WTC11 (cell line): ENCODE results near the gene FGFR3. TPM values are rescaled to one million over a fixed set of nuclear protein-coding genes. Genes with fewer than 3 reads are reported as not detected.

Experiments used
- ATAC-seq: fragments of 200-7000 bp; cut with Tn5 transposase; 2 replicates; pipeline ENCODE4 v1.10.0; 2021; ENCODE audit warnings: mild to moderate bottlenecking, moderate library complexity
- CTCF ChIA-PET: fragments of 300-600 bp; sonication (Branson Sonifier 250); formaldehyde crosslinking; loops from one replicate; lab custom pipeline; 2021; ENCODE audit warnings: antibody characterized with exemption; lab: Charles Lee
- POLR2A ChIA-PET: fragments of 350-600 bp; sonication (Branson Sonifier 250); formaldehyde crosslinking; loops from one replicate; lab custom pipeline; 2021; ENCODE audit warnings: antibody characterized with exemption; lab: Charles Lee
- DNase-seq: peaks from one replicate; pipeline ENCODE4 v3.0.0; 2021; ENCODE audit warnings: low spot score
- H3K27ac Mint-ChIP-seq: 2 replicates; pipeline ENCODE4 v1.8.0; 2021; ENCODE audit warnings: mixed read lengths
- H3K27me3 Mint-ChIP-seq: 2 replicates; pipeline ENCODE4 v1.8.0; 2021; ENCODE audit warnings: low read depth, mild to moderate bottlenecking, moderate library complexity, mixed read lengths
- H3K36me3 Mint-ChIP-seq: 2 replicates; pipeline ENCODE4 v1.8.0; 2021; ENCODE audit warnings: mixed read lengths
- H3K4me1 Mint-ChIP-seq: 2 replicates; pipeline ENCODE4 v1.8.0; 2022; ENCODE audit warnings: mixed read lengths
- H3K4me3 Mint-ChIP-seq: 2 replicates; pipeline ENCODE4 v1.8.0; 2021; ENCODE audit warnings: mild to moderate bottlenecking, moderate library complexity, mixed read lengths
- H3K9me3 Mint-ChIP-seq: 2 replicates; pipeline ENCODE4 v1.8.0; 2021; ENCODE audit warnings: mixed read lengths
- ATF3 ChIP-seq: sonication (generic); formaldehyde crosslinking; conservative IDR thresholded peaks from 2 replicates; pipeline ENCODE4 v1.8.1; 2022; ENCODE audit warnings: mild to moderate bottlenecking, missing genetic modification reagents
- CREB1 ChIP-seq: sonication (generic); formaldehyde crosslinking; IDR thresholded peaks from 2 replicates; pipeline ENCODE4 v1.8.0; 2023; ENCODE audit warnings: mild to moderate bottlenecking, missing genetic modification reagents
- CTCF ChIP-seq: fragments of 200-600 bp; IDR thresholded peaks from 2 replicates; pipeline ENCODE4 v1.8.0; 2022; ENCODE audit warnings: antibody characterized with exemption
- ERG ChIP-seq: fragments of 250-450 bp; sonication (Bioruptor Pico); IDR thresholded peaks from 2 replicates; pipeline ENCODE4 v1.8.0; 2021; ENCODE audit warnings: mild to moderate bottlenecking
- ESRRA ChIP-seq: sonication (generic); formaldehyde crosslinking; IDR thresholded peaks from 2 replicates; pipeline ENCODE4 v1.8.1; 2022; ENCODE audit warnings: mild to moderate bottlenecking, missing genetic modification reagents, borderline replicate concordance
- GTF2I ChIP-seq: fragments of 250-450 bp; sonication (Bioruptor Pico); conservative IDR thresholded peaks from 2 replicates; pipeline ENCODE4 v1.4.0; 2021; ENCODE audit warnings: mild to moderate bottlenecking
- JUN ChIP-seq: sonication (generic); formaldehyde crosslinking; IDR thresholded peaks from 2 replicates; pipeline ENCODE4 v1.8.0; 2023; ENCODE audit warnings: mild to moderate bottlenecking, missing genetic modification reagents
- PRDM15 ChIP-seq: sonication (generic); formaldehyde crosslinking; IDR thresholded peaks from 2 replicates; pipeline ENCODE4 v1.8.0; 2022; ENCODE audit warnings: missing genetic modification reagents
- SMAD4 ChIP-seq: sonication (generic); formaldehyde crosslinking; IDR thresholded peaks from 2 replicates; pipeline ENCODE4 v1.8.0; 2022; ENCODE audit warnings: mild to moderate bottlenecking, missing genetic modification reagents
- TEAD1 ChIP-seq: sonication (generic); formaldehyde crosslinking; IDR thresholded peaks from 2 replicates; pipeline ENCODE4 v1.8.0; 2022; ENCODE audit warnings: mild to moderate bottlenecking, missing genetic modification reagents
- ZNF121 ChIP-seq: sonication (generic); formaldehyde crosslinking; IDR thresholded peaks from 2 replicates; pipeline ENCODE4 v1.8.0; 2023; ENCODE audit warnings: missing genetic modification reagents
- ZNF232 ChIP-seq: sonication (generic); formaldehyde crosslinking; IDR thresholded peaks from 2 replicates; pipeline ENCODE4 v1.8.0; 2022; ENCODE audit warnings: mild to moderate bottlenecking, missing genetic modification reagents
- ZNF317 ChIP-seq: sonication (generic); formaldehyde crosslinking; IDR thresholded peaks from 2 replicates; pipeline ENCODE4 v1.8.1; 2023; ENCODE audit warnings: low read depth, mild to moderate bottlenecking, moderate library complexity, missing genetic modification reagents, borderline replicate concordance
- ZSCAN18 ChIP-seq: fragments of 250-450 bp; sonication (Bioruptor Pico); IDR thresholded peaks from 2 replicates; pipeline ENCODE4 v2.1.2; 2022; ENCODE audit warnings: mild to moderate bottlenecking, moderate library complexity
- total RNA-seq: library from RNA; stranded (reverse); gene quantifications from 3 replicates; pipeline ENCODE4 v1.2.3, GENCODE V29; 2021

FGFR3 gene
- total RNA-seq, 1 experiment from 2014 or later = 19.9 TPM

GRCh38 chr4:1793496-1793840 lies 375 bp downstream of the FGFR3 start:
- POLR2A ChIA-PET = interaction anchor here (1.0 to 1.5 kb wide), 4 partner anchors 11 to 41 kb away, joined by 4 to 6 read pairs (median 4); no protein-coding TSS in a partner anchor
- no peak for TF ChIP-seq ZSCAN18 (CRISPR knock-in tag)
- no peak for TF ChIP-seq ERG
- TF ChIP-seq CTCF = no peak
- no peak for TF ChIP-seq PRDM15
- no peak for TF ChIP-seq ZNF232 (CRISPR knock-in tag)
- no peak for TF ChIP-seq TEAD1 (CRISPR knock-in tag)
- no peak for TF ChIP-seq ZNF121 (CRISPR knock-in tag)
- no peak for TF ChIP-seq ZNF317 (CRISPR knock-in tag)
- TF ChIP-seq GTF2I = no peak
- no peak for TF ChIP-seq SMAD4 (CRISPR knock-in tag)
- TF ChIP-seq JUN (CRISPR knock-in tag) = no peak
- peaks cover 51% of the 10 kb centered on the region for H3K27me3 Mint-ChIP-seq
- no peak overlapping the region for H3K4me3 Mint-ChIP-seq
- CTCF ChIA-PET = interaction anchor here (1.0 to 11.1 kb wide), 13 partner anchors 9 to 67 kb away, joined by 3 to 115 read pairs (median 7); no protein-coding TSS in a partner anchor
- no peak overlapping the region for H3K27ac Mint-ChIP-seq
- H3K9me3 Mint-ChIP-seq = no peaks in the 10 kb centered on the region
- ATAC-seq (peak; percentile 5), DNase-seq (peak; percentile 56)
- no peaks in the 10 kb centered on the region for H3K4me1 Mint-ChIP-seq
- no peaks in the 10 kb centered on the region for H3K36me3 Mint-ChIP-seq

GRCh38 chr4:1793940-1794808 lies 1.1 kb downstream of the FGFR3 start:
- CTCF ChIA-PET = interaction anchor here (0.6 to 11.1 kb wide), 16 partner anchors 10 to 119 kb away, joined by 3 to 115 read pairs (median 4); no protein-coding TSS in a partner anchor
- no peaks in the 10 kb centered on the region for H3K36me3 Mint-ChIP-seq
- H3K4me1 Mint-ChIP-seq = no peaks in the 10 kb centered on the region
- TF ChIP-seq ESRRA (CRISPR knock-in tag) (0 out of 2 replicates have a peak, but pooled peaks have one; percentile 6), ATF3 (CRISPR knock-in tag) (no peak), CREB1 (CRISPR knock-in tag) (no peak; the same call in 1 of the 2 replicates)
- peaks cover 51% of the 10 kb centered on the region for H3K27me3 Mint-ChIP-seq
- DNase-seq (peak; percentile 41), ATAC-seq (no peak)
- POLR2A ChIA-PET = interaction anchor here (1.0 to 1.2 kb wide), 2 partner anchors 17 to 42 kb away, joined by 4 to 6 read pairs; no protein-coding TSS in a partner anchor
- peak overlapping the region; percentile 54 for H3K4me3 Mint-ChIP-seq
- no peak overlapping the region for H3K27ac Mint-ChIP-seq
- H3K9me3 Mint-ChIP-seq = no peaks in the 10 kb centered on the region
